Measurements from ENCODE around the gene STX4. TPM values are rescaled to one million over a fixed set of nuclear protein-coding genes. Genes with fewer than 3 reads are reported as not detected.

Gene STX4
- total and polyA plus RNA-seq, 9 of the 15 experiments (the other 6 are each of a cell fraction or from before 2014, with no cell fraction given) = 3.2 to 48.0 (median 21.5) TPM

GRCh38 chr16:30984669-30985400 is 48.5 kb upstream of the STX4 start, which contains the start of gene HSD3B7 (continued):
- TF ChIP-seq TFAP4 (CRISPR knock-in tag; IDR thresholded peaks at IDR 0.05; ENCODE audit: borderline replicate concordance) (peak; percentile 7; the same call in 1 of the 2 replicates), YY1 (IDR thresholded peaks at IDR 0.05; ENCODE audit: borderline replicate concordance in 1 of 3, control insufficient read depth in 1 of 3, extremely low read depth in 1 of 3, insufficient read depth in 3 of 3, insufficient read length in 1 of 3, insufficient replicate concordance in 2 of 3, low read depth in 1 of 3, low read length in 2 of 3) (peak in 2 of 3 experiments; percentile 44 to 64), ATF4 (CRISPR knock-in tag; IDR thresholded peaks at IDR 0.05) (no peak), ZNF175 (CRISPR knock-in tag; IDR thresholded peaks at IDR 0.05; ENCODE audit: low read depth) (no peak), FIP1L1 (IDR thresholded peaks at IDR 0.05; ENCODE audit: low read depth, low read length, poor library complexity, severe bottlenecking) (peak; percentile 75), ZNF507 (tag; conservative IDR thresholded peaks at IDR 0.05) (no peak), PHB2 (IDR thresholded peaks at IDR 0.05; ENCODE audit: low read depth) (no peak), RUNX1 (IDR thresholded peaks at IDR 0.05; ENCODE audit: low read depth) (no peak), ZNF174 (CRISPR knock-in tag; IDR thresholded peaks at IDR 0.05) (no peak), NR1H2 (CRISPR knock-in tag; IDR thresholded peaks at IDR 0.05) (no peak), L3MBTL2 (IDR thresholded peaks at IDR 0.05) (no peak), DEAF1 (CRISPR knock-in tag; IDR thresholded peaks at IDR 0.05) (peak; percentile 76), MTA3 (IDR thresholded peaks at IDR 0.05; ENCODE audit: borderline replicate concordance) (peak; percentile 51; the same call in 1 of the 2 replicates), FOXA3 (CRISPR knock-in tag; conservative IDR thresholded peaks at IDR 0.05 in 1 of 2, IDR thresholded peaks at IDR 0.05 in 1 of 2) (no peak), CBX5 (IDR thresholded peaks at IDR 0.05; ENCODE audit: borderline replicate concordance, low read depth) (no peak), ZNF584 (CRISPR knock-in tag; IDR thresholded peaks at IDR 0.05; ENCODE audit: low read depth) (no peak), STAG1 (CRISPR knock-in tag; IDR thresholded peaks at IDR 0.05; ENCODE audit: borderline replicate concordance) (peak; percentile 80), NR3C1 (CRISPR knock-in tag; IDR thresholded peaks at IDR 0.05) (no peak), KLF10 (CRISPR knock-in tag; IDR thresholded peaks at IDR 0.05) (peak; percentile 46; the same call in 1 of the 2 replicates), STAT6 (CRISPR knock-in tag; IDR thresholded peaks at IDR 0.05) (peak; percentile 41; the same call in 1 of the 2 replicates), MTA2 (IDR thresholded peaks at IDR 0.05; ENCODE audit: low read depth) (no peak)

All from K562 (cell line).